Ramos (cell line): ENCODE data around the gene FEM1C.
"Not testable (repeated sequence)": the region's sequence is repeated elsewhere in the genome, so short reads cannot be mapped to it uniquely, and the experiment has no call there.

Experiments
- in situ Hi-C: fragments of 300-500 bp; cut with MboI; formaldehyde crosslinking; loops from one replicate; pipeline ENCODE4 v1.14.3; 2022; ENCODE audit warnings: low sequenced_read_pairs; ENCODE audit not compliant: unreplicated experiment

FEM1C gene

DNA sequence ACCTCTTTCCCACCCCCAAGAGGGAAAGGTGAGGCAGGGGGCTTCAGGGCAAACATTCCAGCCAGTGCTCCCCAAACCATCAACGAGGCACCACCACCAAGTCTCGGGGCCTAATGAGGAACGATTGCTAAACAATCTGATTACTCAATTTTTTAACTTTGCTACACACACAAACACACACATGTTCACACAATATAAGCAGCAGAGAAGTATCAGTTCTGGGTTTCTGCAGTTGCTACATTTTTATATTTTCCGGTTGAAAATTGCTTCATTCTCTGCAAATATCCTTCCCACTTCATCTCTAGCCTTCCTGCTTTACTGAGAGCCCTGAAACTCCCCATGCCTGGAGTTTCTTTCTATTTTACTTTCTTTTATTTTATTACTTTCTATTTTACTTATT is 60.2 kb downstream of the FEM1C start:
- in situ Hi-C loops = no loop called here

DNA sequence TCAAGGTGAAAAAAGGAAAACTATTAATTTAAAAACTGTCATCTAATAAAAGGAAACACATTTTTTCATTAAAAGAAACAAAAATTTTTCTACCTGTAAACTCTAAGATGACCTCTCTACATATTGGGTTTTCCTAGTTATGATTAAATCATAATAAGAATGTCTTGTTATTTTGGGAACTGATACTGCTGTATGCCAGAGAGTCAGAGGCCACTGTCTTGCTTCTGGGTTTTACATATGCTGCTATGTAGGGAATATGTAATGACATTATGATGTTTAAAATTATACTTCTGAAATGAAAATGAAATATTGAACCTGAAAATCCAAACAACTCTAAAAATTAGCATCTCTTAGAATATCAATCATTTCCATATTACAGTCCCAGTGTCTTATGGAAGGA is 63.7 kb downstream of the FEM1C start:
- in situ Hi-C loops = no loop called here

DNA sequence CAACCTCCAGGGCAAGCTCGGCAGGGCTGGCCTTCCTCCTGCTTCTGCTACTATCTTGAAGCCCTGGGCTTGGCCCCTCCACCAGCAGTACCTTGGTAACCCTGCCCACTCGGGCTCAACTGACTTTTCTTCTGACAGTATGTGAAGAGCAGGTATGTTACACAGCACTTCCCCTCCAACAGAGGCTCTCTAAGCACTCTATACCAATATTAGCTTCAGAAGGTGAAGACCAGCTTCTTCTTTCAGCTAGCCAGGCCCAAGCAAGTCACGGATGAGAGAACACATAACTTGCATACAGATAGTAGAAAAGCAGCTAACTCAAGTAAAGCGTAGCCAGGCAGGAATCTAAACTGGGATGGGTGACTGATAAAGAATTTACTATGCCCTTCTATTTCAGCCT is 64.3 kb downstream of the FEM1C start:
- in situ Hi-C loops = no loop called here

GRCh38 chr5:115479166-115479873 is 65.3 kb downstream of the FEM1C start:
- in situ Hi-C loops = not testable (repeated sequence)

GRCh38 chr5:115478281-115478680 is 66.3 kb downstream of the FEM1C start:
- in situ Hi-C loops = no loop called here

GRCh38 chr5:115477581-115477980 is 67.0 kb downstream of the FEM1C start:
- in situ Hi-C loops = no loop called here

DNA sequence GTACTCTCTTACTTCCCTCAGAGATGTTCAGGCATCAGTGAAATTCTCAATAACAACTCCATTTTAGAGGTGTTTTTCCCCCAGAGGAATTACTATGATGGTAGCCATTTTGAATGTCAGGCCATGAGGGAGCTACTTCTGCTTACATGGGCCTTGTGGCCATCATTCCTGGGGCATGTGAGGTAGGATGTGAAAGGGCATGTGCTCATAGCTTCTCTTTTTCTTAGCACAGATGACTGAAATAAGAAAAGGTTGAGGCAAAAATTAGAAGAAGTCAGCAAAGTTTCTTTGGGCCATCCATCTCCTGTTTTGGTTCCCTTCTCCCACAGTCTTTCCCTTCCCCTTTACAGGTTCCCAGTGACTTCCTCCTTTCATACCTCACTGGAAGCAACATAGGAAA is 68.8 kb downstream of the FEM1C start:
- in situ Hi-C loops = no loop called here

- in situ Hi-C loops = no loop called here
Measured at GRCh38 chr5:115472271-115473025, 72.1 kb downstream of the FEM1C start.

DNA sequence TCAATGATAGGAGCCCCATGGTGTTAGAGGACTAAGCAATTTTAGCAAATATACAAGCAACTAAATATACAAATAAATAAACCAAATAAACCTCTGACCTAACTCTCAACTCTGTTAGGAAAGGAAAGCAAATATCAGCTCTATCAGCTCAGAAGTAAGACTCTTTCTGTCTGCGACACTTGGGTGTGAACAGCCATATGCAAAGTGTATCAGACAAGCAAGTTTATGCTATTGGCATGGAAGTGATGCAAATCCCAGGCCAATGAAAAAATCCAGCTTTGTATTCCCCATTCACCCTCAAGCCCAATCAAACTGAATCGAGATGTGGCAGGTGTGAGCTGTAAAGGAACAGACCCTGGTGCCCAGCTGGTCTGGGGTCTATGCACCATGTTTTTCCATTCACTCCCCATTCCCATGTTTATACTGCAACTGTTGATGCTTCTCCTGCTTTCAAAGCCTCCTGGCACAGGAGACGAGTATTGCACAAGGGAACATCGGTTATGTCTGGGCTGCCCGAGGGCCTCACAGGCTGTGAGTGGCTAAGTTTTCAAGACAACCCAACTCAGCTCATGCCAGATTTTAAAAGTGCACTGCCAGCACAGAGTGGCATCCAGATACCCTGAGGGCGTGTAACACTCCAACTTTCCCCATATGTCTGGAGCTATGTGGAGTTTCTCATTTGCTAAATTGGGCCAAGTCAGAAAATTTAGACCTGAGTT is 73.1 kb downstream of the FEM1C start:
- in situ Hi-C loops = no loop called here

DNA sequence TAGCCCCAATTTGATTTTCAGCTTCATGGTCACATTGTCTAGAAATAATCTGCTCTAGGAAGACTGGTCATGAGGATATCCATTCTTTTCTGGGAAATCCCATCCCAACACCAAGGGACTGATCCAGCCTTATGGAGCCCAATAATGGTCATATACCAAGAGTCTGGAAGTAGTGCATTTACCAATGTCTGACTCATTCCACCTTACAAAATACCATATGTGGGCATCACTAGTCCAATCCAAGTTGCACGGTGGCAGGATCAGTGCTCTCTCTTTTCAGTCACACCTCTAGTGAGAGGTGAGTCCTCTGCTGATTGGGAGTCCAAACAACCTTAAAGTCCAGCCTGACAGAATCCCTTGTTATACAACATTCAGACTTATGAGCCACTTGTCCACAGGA is 73.7 kb downstream of the FEM1C start:
- in situ Hi-C loops = no loop called here
